ENCODE data around the gene WDR90.

GRCh38 chr16:689175-689897, 40.2 kb downstream of the WDR90 start:
- no peak for TF ChIP-seq EZH2 (IDR thresholded peaks at IDR 0.05; ENCODE audit: low read depth)
- no peak for TF ChIP-seq CTCF (conservative IDR thresholded peaks at IDR 0.05)
